H1 (cell line): ENCODE data around the gene CHAD. TPM values are rescaled to one million over a fixed set of nuclear protein-coding genes. Genes with fewer than 3 reads are reported as not detected.

Experiments used
- CTCF ChIA-PET: fragments of 300-600 bp; sonication (Branson Sonifier 250); formaldehyde crosslinking; loops from one replicate; lab custom pipeline; 2021; ENCODE audit not compliant: partially characterized antibody; lab: Charles Lee
- POLR2A ChIA-PET: fragments of 300-600 bp; sonication (Branson Sonifier 250); formaldehyde crosslinking; loops from one replicate; lab custom pipeline; 2021; ENCODE audit warnings: inconsistent platforms; ENCODE audit not compliant: partially characterized antibody; lab: Charles Lee
- DNase-seq, 2 experiments: peaks; one replicate each; pipeline versions ENCODE4 v3.0.0 to v3.0.0-alpha.2; 2010 to 2022; ENCODE audit warnings: low spot score in 2 of 2, low read depth in 1 of 2, mixed read lengths in 1 of 2
- FAIRE-seq: peaks from 2 replicates; lab custom pipeline; 2011; peaks lifted over from hg19 to GRCh38; lab: Jason Lieb, UNC
- H2AFZ ChIP-seq: 2 replicates; pipeline ENCODE4 v1.8.1; 2012; ENCODE audit warnings: low read length, inconsistent platforms
- H2AK5ac ChIP-seq: 2 replicates; pipeline ENCODE4 v1.6.1; 2013; ENCODE audit warnings: low read depth, low read length
- H2BK120ac ChIP-seq: replicated peaks from 2 replicates; pipeline ENCODE3; 2013; ENCODE audit warnings: low read depth, low read length, inconsistent platforms
- H2BK12ac ChIP-seq: 2 replicates; pipeline ENCODE4 v1.6.1; 2013; ENCODE audit warnings: low read depth, low read length
- H2BK15ac ChIP-seq: 2 replicates; pipeline ENCODE4 v1.6.1; 2013; ENCODE audit warnings: low read length
- H2BK20ac ChIP-seq: 2 replicates; pipeline ENCODE4 v1.6.1; 2013; ENCODE audit warnings: low read length
- H2BK5ac ChIP-seq: 2 replicates; pipeline ENCODE4 v1.6.1; 2013; ENCODE audit warnings: low read depth, low read length
- H3K14ac ChIP-seq: 2 replicates; pipeline ENCODE4 v1.6.1; 2013; ENCODE audit warnings: inconsistent platforms; ENCODE audit not compliant: insufficient read length
- H3K18ac ChIP-seq: 2 replicates; pipeline ENCODE4 v1.6.1; 2013; ENCODE audit warnings: low read length; ENCODE audit errors: extremely low read depth
- H3K23ac ChIP-seq: 2 replicates; pipeline ENCODE4 v1.6.1; 2013; ENCODE audit warnings: inconsistent platforms; ENCODE audit not compliant: insufficient read length
- H3K23me2 ChIP-seq: 2 replicates; pipeline ENCODE4 v1.6.1; 2013; ENCODE audit warnings: low read depth, low read length
- H3K27ac ChIP-seq: 2 replicates; pipeline ENCODE4 v1.6.1; 2011; ENCODE audit warnings: low read depth, low read length, inconsistent platforms
- H3K27me3 ChIP-seq, 4 experiments: replicated peaks in 1 of 4; 1 replicate in 1 of 4; 2 replicates in 3 of 4; pipeline versions ENCODE4 v1.6.1 to v1.8.1; 2011 to 2013; ENCODE audit warnings: low read length in 3 of 4, mild to moderate bottlenecking in 3 of 4, inconsistent platforms in 2 of 4, mixed read lengths in 2 of 4, moderate library complexity in 1 of 4; ENCODE audit not compliant: control insufficient read depth in 3 of 4, insufficient read depth in 3 of 4; ENCODE audit errors: extremely low read depth in 1 of 4
- H3K36me3 ChIP-seq, 4 experiments: 2 replicates each; pipeline versions ENCODE4 v1.6.1 to v1.8.1; 2011 to 2013; ENCODE audit warnings: mild to moderate bottlenecking in 4 of 4, low read length in 3 of 4, moderate library complexity in 2 of 4, control low read depth in 1 of 4, inconsistent platforms in 1 of 4; ENCODE audit not compliant: insufficient read depth in 4 of 4, control insufficient read depth in 2 of 4
- H3K4ac ChIP-seq: replicated peaks from 2 replicates; pipeline ENCODE3; 2013; ENCODE audit warnings: low read length, low read depth, mixed read lengths, inconsistent platforms; ENCODE audit not compliant: insufficient read length
- H3K4me1 ChIP-seq, 4 experiments: replicated peaks in 1 of 4; 1 replicate in 1 of 4; 2 replicates in 3 of 4; pipeline versions ENCODE4 v1.6.1 to v1.8.1; 2011 to 2013; ENCODE audit warnings: low read length in 3 of 4, inconsistent platforms in 2 of 4, mixed read lengths in 1 of 4; ENCODE audit not compliant: insufficient read depth in 4 of 4, control insufficient read depth in 3 of 4
- H3K4me2 ChIP-seq, 2 experiments: 2 replicates each; pipeline versions ENCODE4 v1.6.1 to v1.8.1; 2011 to 2013; ENCODE audit warnings: low read depth in 2 of 2, low read length in 2 of 2, control low read depth in 1 of 2, inconsistent platforms in 1 of 2, mild to moderate bottlenecking in 1 of 2; ENCODE audit not compliant: insufficient read depth in 1 of 2
- H3K4me3 ChIP-seq, 4 experiments: fragments of 200-600, 300-600 bp in 1 of 4; sonication (generic), shearing (Covaris generic), sonication (Bioruptor Twin) in 1 of 4; 2 replicates each; pipeline versions ENCODE4 v1.5.1 to v1.8.1; 2011 to 2016; ENCODE audit warnings: low read length in 4 of 4, low read depth in 3 of 4, control low read depth in 2 of 4, inconsistent platforms in 2 of 4, mild to moderate bottlenecking in 2 of 4, mixed read lengths in 1 of 4, moderate library complexity in 1 of 4; ENCODE audit not compliant: insufficient read depth in 2 of 4; ENCODE audit errors: extremely low read depth in 1 of 4
- H3K56ac ChIP-seq: replicated peaks from 2 replicates; pipeline ENCODE3; 2013; ENCODE audit warnings: low read depth, mild to moderate bottlenecking, mixed read lengths, low read length, inconsistent platforms; ENCODE audit not compliant: insufficient read length
- H3K79me1 ChIP-seq: 2 replicates; pipeline ENCODE4 v1.6.1; 2013; ENCODE audit warnings: low read depth, low read length, control low read depth
- H3K79me2 ChIP-seq, 2 experiments: 2 replicates each; pipeline versions ENCODE4 v1.6.1 to v1.8.1; 2012 to 2013; ENCODE audit warnings: low read length in 2 of 2, mild to moderate bottlenecking in 2 of 2, inconsistent platforms in 1 of 2; ENCODE audit not compliant: insufficient read depth in 2 of 2, control insufficient read depth in 1 of 2
- H3K9ac ChIP-seq, 4 experiments: replicated peaks in 1 of 4; 1 replicate in 1 of 4; 2 replicates in 3 of 4; pipeline versions ENCODE4 v1.6.1 to v1.8.1; 2011 to 2013; ENCODE audit warnings: low read depth in 3 of 4, low read length in 3 of 4, control low read depth in 2 of 4, mild to moderate bottlenecking in 2 of 4, moderate library complexity in 2 of 4, inconsistent platforms in 1 of 4; ENCODE audit errors: extremely low read depth in 1 of 4
- H3K9me3 ChIP-seq, 2 experiments: 2 replicates each; pipeline versions ENCODE4 v1.6.1 to v1.8.1; 2012 to 2013; ENCODE audit warnings: mild to moderate bottlenecking in 2 of 2, moderate library complexity in 2 of 2, control low read depth in 1 of 2, inconsistent platforms in 1 of 2, low read depth in 1 of 2, low read length in 1 of 2, mixed read lengths in 1 of 2; ENCODE audit not compliant: insufficient read depth in 2 of 2
- H4K20me1 ChIP-seq, 2 experiments: replicated peaks in 1 of 2; 2 replicates each; pipeline versions ENCODE3 to v1.8.1; 2011 to 2013; ENCODE audit warnings: inconsistent platforms in 2 of 2, low read length in 2 of 2, mild to moderate bottlenecking in 1 of 2; ENCODE audit not compliant: insufficient read depth in 2 of 2, control insufficient read depth in 1 of 2
- H4K5ac ChIP-seq: 2 replicates; pipeline ENCODE4 v1.6.1; 2013; ENCODE audit warnings: low read length, low read depth, mixed read lengths, inconsistent platforms; ENCODE audit not compliant: insufficient read length
- H4K8ac ChIP-seq: 2 replicates; pipeline ENCODE4 v1.8.0; 2013; ENCODE audit warnings: mild to moderate bottlenecking, moderate library complexity, low read length, inconsistent platforms; ENCODE audit not compliant: insufficient read depth; ENCODE audit errors: extremely low read depth
- H4K91ac ChIP-seq: replicated peaks from 2 replicates; pipeline ENCODE3; 2013; ENCODE audit warnings: low read length, mixed read lengths, inconsistent platforms; ENCODE audit not compliant: insufficient read length
- WGBS, 2 experiments: shearing (Covaris generic) in 1 of 2; methylation state at CpG; one replicate each; pipeline versions ENCODE4 v1.1.6 to v1.1.7; 2013 to 2015; ENCODE audit warnings: low lambda C conversion rate in 2 of 2, mixed read lengths in 2 of 2, inconsistent platforms in 1 of 2, low coverage in 1 of 2, missing lambda C conversion rate in 1 of 2; ENCODE audit not compliant: insufficient replicate concordance in 2 of 2, insufficient coverage in 1 of 2, insufficient read length in 1 of 2; ENCODE audit errors: extremely low coverage in 1 of 2, missing lambda C conversion rate in 1 of 2; 5-methylcytosine and 5-hydroxymethylcytosine counted together
- polyA plus RNA-seq, 7 experiments: library from polyadenylated mRNA; depleted of rRNA in 3 of 7; stranded (reverse) in 5 of 7; unstranded in 2 of 7; fragments of >200 nt in 5 of 7; fragments of 200-250 nt in 2 of 7; gene quantifications; 1 replicate in 5 of 7; 2 replicates in 1 of 7; 4 replicates in 1 of 7; pipeline versions ENCODE4 v1.2.1 to v1.2.3, GENCODE V29; 2011 to 2013; ENCODE audit warnings: missing spikeins in 2 of 7, mixed read lengths in 2 of 7
- total RNA-seq: library from RNA; stranded (reverse); fragmentation: NEBNext Ultra II Directional; extraction: Animal tissue kit (Norgen Biotek cat#: 25700); gene quantifications from 2 replicates; pipeline ENCODE4 v1.2.1, GENCODE V29; 2021
- TF ChIP-seq, protein P1 (sequence below): IDR thresholded peaks from 2 replicates; pipeline ENCODE4 v1.6.1; 2011; ENCODE audit warnings: low read depth, mild to moderate bottlenecking, low read length; ENCODE audit not compliant: insufficient read depth

Gene CHAD
- total and polyA plus RNA-seq, 2 of the 8 experiments (the other 6 are each of a cell fraction or from before 2014, with no cell fraction given), result 0.03 TPM; not detected in 1

DNA sequence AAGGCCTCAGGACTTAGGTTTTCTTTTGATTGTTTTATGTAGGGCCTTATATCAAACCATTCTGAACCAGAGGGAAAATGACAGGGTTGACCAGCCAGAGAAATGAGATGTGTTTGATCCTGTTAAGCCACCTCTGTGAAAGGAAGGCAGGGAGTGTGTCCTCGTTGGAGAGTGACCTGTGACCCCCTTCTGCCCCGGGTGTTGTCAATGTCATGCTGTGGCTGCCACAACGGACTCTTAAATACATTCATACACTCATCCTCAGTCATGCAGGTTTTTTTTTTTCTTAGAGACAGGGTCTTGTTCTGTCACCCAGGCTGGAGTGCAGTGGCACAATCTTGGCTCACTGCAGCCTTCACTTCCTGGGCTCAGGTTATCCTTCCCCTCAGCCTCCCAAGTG is 45.7 kb upstream of the CHAD start:
- H3K79me1 ChIP-seq, result no peaks in the 10 kb centered on the region
- H3K27ac ChIP-seq, result no peak overlapping the region
- H3K79me2 ChIP-seq, result no peaks in the 10 kb centered on the region
- no peak overlapping the region for H4K5ac ChIP-seq
- WGBS, 2 experiments, result 77% methylated on average over 3 of the region's 3 CpGs; no CpG with 5 or more reads in 1 of the 2 experiments
- no peaks in the 10 kb centered on the region for H3K36me3 ChIP-seq
- no peaks in the 10 kb centered on the region for H3K9me3 ChIP-seq
- H4K91ac ChIP-seq, result no peak overlapping the region
- H2BK20ac ChIP-seq, result no peak overlapping the region
- no peaks in the 10 kb centered on the region for H3K23me2 ChIP-seq
- no peak overlapping the region for H3K56ac ChIP-seq
- TF ChIP-seq, protein P1, sequence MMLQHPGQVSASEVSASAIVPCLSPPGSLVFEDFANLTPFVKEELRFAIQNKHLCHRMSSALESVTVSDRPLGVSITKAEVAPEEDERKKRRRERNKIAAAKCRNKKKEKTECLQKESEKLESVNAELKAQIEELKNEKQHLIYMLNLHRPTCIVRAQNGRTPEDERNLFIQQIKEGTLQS, result no peak
- DNase-seq, result no peak
- ChIA-PET CTCF (interaction anchor here (0.8 to 1.4 kb wide), 4 partner anchors 13 to 31 kb away, joined by 3 to 8 read pairs (median 5); no protein-coding TSS in a partner anchor), POLR2A (interaction anchor here (1.2 to 1.8 kb wide), 2 partner anchors 9 to 26 kb away, joined by 4 to 5 read pairs; no protein-coding TSS in a partner anchor)
- H2BK5ac ChIP-seq, result no peak overlapping the region
- H2BK15ac ChIP-seq, result no peak overlapping the region
- H3K4me3 ChIP-seq, result no peak overlapping the region
- peaks cover 1 to 3% of the 10 kb centered on the region in 2 experiments for H4K20me1 ChIP-seq
- peaks cover 0 to 2% (median 0%) of the 10 kb centered on the region in 4 experiments; a peak in 2 of 7 replicates for H3K4me1 ChIP-seq
- H2BK120ac ChIP-seq, result no peak overlapping the region
- no peak overlapping the region for H3K23ac ChIP-seq
- no peaks in the 10 kb centered on the region; a peak in 1 of 7 replicates for H3K27me3 ChIP-seq
- no peak overlapping the region for H2AFZ ChIP-seq
- H2AK5ac ChIP-seq, result no peak overlapping the region
- H3K4ac ChIP-seq, result no peak overlapping the region
- H3K4me2 ChIP-seq, result no peak overlapping the region
- H4K8ac ChIP-seq, result no peak overlapping the region
- FAIRE-seq, result no peak
- no peak overlapping the region; the same call in 1 of the 2 replicates for H3K18ac ChIP-seq
- H3K14ac ChIP-seq, result no peak overlapping the region
- H2BK12ac ChIP-seq, result peak overlapping the region; percentile 60; the same call in 1 of the 2 replicates
- no peak overlapping the region for H3K9ac ChIP-seq
